Ovary (tissue), 9 donors: ENCODE data around the gene SLC6A6. TPM values are rescaled to one million over a fixed set of nuclear protein-coding genes. Genes with fewer than 3 reads are reported as not detected.

ENCODE experiments used
- DNase-seq, 5 donors: peaks; one replicate each; pipeline ENCODE4 v3.0.0-alpha.2; 2019 to 2020
- H3K27ac ChIP-seq, 2 donors: fragments of 200-600 bp; one replicate each; pipeline versions ENCODE4 v1.5.1 to v1.8.0; 2019 to 2022
- H3K27me3 ChIP-seq: fragments of 200-600 bp; one replicate; pipeline ENCODE4 v1.8.0; 2022
- H3K36me3 ChIP-seq: fragments of 200-600 bp; sonication (generic); one replicate; pipeline ENCODE4 v1.5.1; 2019
- H3K4me1 ChIP-seq: one replicate; pipeline ENCODE4 v1.8.1; 2013; ENCODE audit warnings: mild to moderate bottlenecking, moderate library complexity; ENCODE audit not compliant: insufficient read depth
- H3K4me3 ChIP-seq: fragments of 200-600 bp; sonication (generic); one replicate; pipeline ENCODE4 v1.5.1; 2017
- H3K9me3 ChIP-seq, 2 donors: fragments of 200-600 bp in 1 of 2; sonication (generic) in 1 of 2; one replicate each; pipeline versions ENCODE4 v1.5.1 to v1.8.1; 2013 to 2019; ENCODE audit warnings: mild to moderate bottlenecking in 1 of 2, moderate library complexity in 1 of 2
- CTCF ChIP-seq, 3 donors: fragments of 450-650 bp in 2 of 3; fragments of 200-600 bp in 1 of 3; IDR thresholded peaks; one replicate each; pipeline versions ENCODE4 v1.5.1 to v1.8.0; 2016 to 2022; ENCODE audit warnings: antibody characterized with exemption in 3 of 3, mild to moderate bottlenecking in 1 of 3
- EP300 ChIP-seq: sonication (generic); formaldehyde crosslinking; IDR thresholded peaks from one replicate; pipeline ENCODE4 v1.6.1; 2017; ENCODE audit warnings: antibody characterized with exemption
- POLR2A ChIP-seq: fragments of 450-650 bp; IDR thresholded peaks from one replicate; pipeline ENCODE4 v1.6.1; 2017; ENCODE audit warnings: antibody characterized with exemption, mild to moderate bottlenecking, moderate library complexity
- WGBS, 3 donors: extraction: QIAGEN DNeasy Blood & Tissue Kit in 1 of 3; methylation state at CpG; one replicate each; pipeline versions ENCODE4 v1.1.5 to v1.1.7; 2013 to 2017; 5-methylcytosine and 5-hydroxymethylcytosine counted together
- intact Hi-C, 4 donors: fragments of 100-400 bp; cut with DNase I; formaldehyde crosslinking; loops; one replicate each; pipeline versions ENCODE4 v1.11.0 to v1.15.1; 2022 to 2023
- polyA plus RNA-seq, 2 donors: library from polyadenylated mRNA; stranded (reverse); fragments of 200-250 nt in 1 of 2; fragments of 350-450 nt in 1 of 2; fragmentation: Illumina TruSeq in 1 of 2; extraction: RNeasy Lipid Tissue Mini Kit (QIAGEN cat#74804) in 1 of 2; gene quantifications; one replicate each; pipeline ENCODE4 v1.2.3, GENCODE V29; 2013 to 2014
- total RNA-seq, 7 donors: library from RNA; depleted of rRNA in 2 of 7; stranded (reverse); fragments of >200 nt in 2 of 7; fragmentation: NEBNext Ultra II Directional in 3 of 7; extraction: Animal tissue kit (Norgen Biotek cat#: 25700) in 3 of 7; gene quantifications; one replicate each; pipeline versions ENCODE4 v1.1.0 to v1.2.4, GENCODE V29; 2016 to 2023
- donor health status: DM: no; HTN: no; CAD: no; lungs with moderate emphysema.
- donor health status: DM: no; HTN: no; CAD: no.
- donor health status: Bipolar disorder and iron deficiency.
- donor health status: DM: yes; HTN: yes; CAD: no.
- donor health status: DM: no; HTN: no; CAD: no.
- donor health status: DM: yes; HTN: yes; CAD: no.

SLC6A6 gene
- total and polyA plus RNA-seq, 9 donors = 32.5 to 141 (median 80.5) TPM

DNA sequence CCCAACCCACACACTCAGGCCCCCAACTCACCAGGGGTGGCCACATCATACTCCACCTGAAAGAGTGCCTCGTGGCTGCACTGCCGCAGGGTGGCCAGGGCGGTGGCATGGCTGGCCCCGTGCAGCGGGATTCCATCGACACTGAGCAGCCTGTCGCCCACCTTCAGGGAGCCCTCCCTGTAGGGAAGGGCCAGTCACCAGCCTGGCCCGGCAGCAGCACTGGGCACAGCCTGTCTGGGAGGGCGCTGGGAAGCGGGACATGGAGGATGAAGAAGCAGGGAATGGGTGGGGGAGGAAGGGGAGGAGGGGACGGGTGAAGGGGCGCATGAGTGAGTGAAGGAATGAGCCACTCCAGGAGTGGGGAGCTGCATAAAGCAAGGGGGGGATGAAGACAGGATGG lies 119.2 kb downstream of the SLC6A6 start:
- TF ChIP-seq POLR2A = no peak
- TF ChIP-seq EP300 = no peak
- TF ChIP-seq CTCF (IDR thresholded peaks at IDR 0.05) = no peak
- Histone ChIP-seq H3K4me1 (no peaks in the 10 kb centered on the region), H3K36me3 (no peaks in the 10 kb centered on the region), H3K9me3 (no peaks in the 10 kb centered on the region), H3K4me3 (no peak overlapping the region), H3K27ac (no peak overlapping the region), H3K27me3 (no peaks in the 10 kb centered on the region)
- intact Hi-C loops = no loop called here
- peak in 4 of 5 donors; percentile 7 to 26 (median 14) for DNase-seq
- 81 to 88% (median 85%) methylated on average over 12 of the region's 12 CpGs for WGBS, 3 donors

DNA sequence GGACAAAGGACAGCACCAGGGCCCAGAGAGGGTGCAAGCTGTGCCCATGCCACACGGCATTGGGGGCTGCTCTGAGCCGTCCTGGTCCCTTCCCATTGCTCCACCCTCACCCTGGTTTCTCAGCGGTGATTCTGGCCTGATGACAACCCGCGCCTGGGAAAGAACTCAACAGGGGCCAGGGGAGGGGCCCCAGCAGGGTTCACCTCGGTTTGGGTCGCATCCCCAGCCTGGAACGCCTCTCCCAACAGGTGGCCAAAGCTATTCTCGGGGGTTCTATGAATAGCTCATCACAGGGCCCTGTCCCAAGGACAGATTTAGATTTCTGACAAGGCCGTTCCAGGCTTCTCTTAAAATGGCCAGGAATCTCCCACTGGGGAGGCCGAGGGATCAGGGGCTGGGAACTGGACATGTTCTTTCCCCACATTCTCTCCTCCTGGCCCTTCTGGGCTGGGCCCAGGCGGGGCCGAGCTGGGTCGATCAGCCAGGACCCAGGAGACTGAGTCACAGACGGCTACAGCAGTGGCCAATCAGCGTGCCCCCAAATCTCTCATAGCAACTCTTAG lies 119.8 kb downstream of the SLC6A6 start:
- DNase-seq = peak in 4 of 5 donors; percentile 8 to 29 (median 17)
- Histone ChIP-seq H3K4me3 (no peak overlapping the region), H3K4me1 (no peaks in the 10 kb centered on the region), H3K27me3 (no peaks in the 10 kb centered on the region), H3K27ac (no peak overlapping the region), H3K9me3 (no peaks in the 10 kb centered on the region), H3K36me3 (no peaks in the 10 kb centered on the region)
- WGBS, 3 donors = 59 to 70% (median 64%) methylated on average over 16 of the region's 16 CpGs
- TF ChIP-seq POLR2A = no peak
- TF ChIP-seq EP300 = no peak
- TF ChIP-seq CTCF (IDR thresholded peaks at IDR 0.05) = no peak
- intact Hi-C loops = no loop called here

- WGBS, 3 donors = 91 to 92% (median 91%) methylated on average over 12 of the region's 12 CpGs
- H3K4me1 ChIP-seq = no peaks in the 10 kb centered on the region
- H3K27ac ChIP-seq = no peak overlapping the region
- DNase-seq = peak in 4 of 5 donors; percentile 11 to 28 (median 15)
- no peak overlapping the region for H3K4me3 ChIP-seq
- intact Hi-C loops = no loop called here
- H3K9me3 ChIP-seq = no peaks in the 10 kb centered on the region
- TF ChIP-seq EP300 (no peak), POLR2A (no peak)
- H3K36me3 ChIP-seq = no peaks in the 10 kb centered on the region
- H3K27me3 ChIP-seq = no peaks in the 10 kb centered on the region
Observed at GRCh38 chr3:14522768-14523167, 120.4 kb downstream of the SLC6A6 start.

DNA sequence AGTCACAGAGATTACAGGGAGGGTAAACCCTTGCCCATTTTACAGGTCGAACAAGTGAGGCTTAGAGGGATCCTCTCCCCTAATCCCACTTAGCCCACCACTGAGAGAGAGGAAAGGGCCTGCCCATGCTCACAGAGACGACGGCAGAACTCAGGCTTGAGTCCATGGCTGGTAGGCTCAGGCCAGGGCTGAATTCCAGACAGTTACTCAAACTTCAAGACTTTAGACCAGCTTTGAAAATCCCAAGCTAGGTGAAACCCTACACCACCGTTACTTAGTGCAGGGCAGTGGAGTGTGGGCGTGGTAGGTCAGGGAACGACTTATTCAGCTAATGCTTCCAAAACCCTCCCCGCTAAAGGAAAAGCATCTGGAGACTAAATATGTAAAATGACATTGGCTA lies 121.4 kb downstream of the SLC6A6 start:
- TF ChIP-seq POLR2A = no peak
- no peak for TF ChIP-seq EP300
- TF ChIP-seq CTCF (IDR thresholded peaks at IDR 0.05) = no peak
- H3K4me1 ChIP-seq = no peaks in the 10 kb centered on the region
- 63 to 78% (median 70%) methylated on average over 7 of the region's 7 CpGs for WGBS, 3 donors
- H3K36me3 ChIP-seq = no peaks in the 10 kb centered on the region
- no peak overlapping the region for H3K27ac ChIP-seq
- H3K4me3 ChIP-seq = no peak overlapping the region
- peak in 1 of 5 donors; percentile 6 for DNase-seq
- no peaks in the 10 kb centered on the region for H3K27me3 ChIP-seq
- H3K9me3 ChIP-seq = no peaks in the 10 kb centered on the region
- intact Hi-C loops = no loop called here

- Histone ChIP-seq H3K9me3 (no peaks in the 10 kb centered on the region), H3K4me3 (no peak overlapping the region), H3K27me3 (no peaks in the 10 kb centered on the region), H3K36me3 (no peaks in the 10 kb centered on the region), H3K4me1 (no peaks in the 10 kb centered on the region), H3K27ac (no peak overlapping the region)
- WGBS, 3 donors = 92 to 95% (median 94%) methylated on average over 14 of the region's 14 CpGs
- intact Hi-C loops = no loop called here
- no peak for TF ChIP-seq POLR2A
- DNase-seq = peak in 4 of 5 donors; percentile 13 to 34 (median 18)
Observed at GRCh38 chr3:14524311-14524711, 121.9 kb downstream of the SLC6A6 start.
